ENCODE results near the gene DNAAF9. TPM values are rescaled to one million over a fixed set of nuclear protein-coding genes. Genes with fewer than 3 reads are reported as not detected.

Gene DNAAF9
- total and polyA plus RNA-seq, 4 donors: 1.4 to 4.4 (median 2.4) TPM

- H3K27ac ChIP-seq (ENCODE audit: low read depth in 1 of 2, low read length in 2 of 2): no peak overlapping the region
- no peaks in the 10 kb centered on the region for H3K9me3 ChIP-seq (ENCODE audit: control insufficient read depth in 4 of 4, low read length in 3 of 4)
- H3K4me1 ChIP-seq (ENCODE audit: control insufficient read depth in 4 of 4, insufficient read depth in 4 of 4, low read length in 3 of 4): peaks cover 0 to 13% (median 10%) of the 10 kb centered on the region in 4 donors
- TF ChIP-seq ZBTB33 (IDR thresholded peaks at IDR 0.05) (no peak), TAF1 (conservative IDR thresholded peaks at IDR 0.05) (no peak), JUND (IDR thresholded peaks at IDR 0.05) (no peak), HNF4G (IDR thresholded peaks at IDR 0.05) (no peak), FOXA1 (IDR thresholded peaks at IDR 0.05) (no peak), CTCF (IDR thresholded peaks at IDR 0.05; ENCODE audit: low read depth, low read length, missing input control) (no peak), GABPA (IDR thresholded peaks at IDR 0.05 in 1 of 2, conservative IDR thresholded peaks at IDR 0.05 in 1 of 2) (no peak), YY1 (IDR thresholded peaks at IDR 0.05) (no peak), RXRA (IDR thresholded peaks at IDR 0.05) (no peak), SP1 (IDR thresholded peaks at IDR 0.05) (no peak), REST (IDR thresholded peaks at IDR 0.05) (no peak), RAD21 (IDR thresholded peaks at IDR 0.05) (no peak)
- no peak for DNase-seq (ENCODE audit: low spot score)
- no peaks in the 10 kb centered on the region for H3K36me3 ChIP-seq (ENCODE audit: control insufficient read depth in 4 of 4, insufficient read depth in 3 of 4, low read depth in 1 of 4, low read length in 3 of 4)
- WGBS: 97% methylated on average over 2 of the region's 2 CpGs
- H3K9ac ChIP-seq (ENCODE audit: low read depth in 1 of 2, low read length in 2 of 2): no peak overlapping the region
- H3K4me3 ChIP-seq (ENCODE audit: low read depth in 1 of 3, low read length in 3 of 3): no peak overlapping the region
- no peaks in the 10 kb centered on the region for H3K27me3 ChIP-seq (ENCODE audit: control insufficient read depth in 4 of 4, insufficient read depth in 4 of 4, low read length in 3 of 4)
Observed at GRCh38 chr20:3403741-3404140, 3.7 kb downstream of the DNAAF9 start.

GRCh38 chr20:3402453-3402852 is 5.0 kb downstream of the DNAAF9 start:
- H3K9me3 ChIP-seq (ENCODE audit: control insufficient read depth in 4 of 4, low read length in 3 of 4): no peaks in the 10 kb centered on the region
- H3K4me1 ChIP-seq (ENCODE audit: control insufficient read depth in 4 of 4, insufficient read depth in 4 of 4, low read length in 3 of 4): peaks cover 0 to 8% (median 3%) of the 10 kb centered on the region in 4 donors
- TF ChIP-seq RXRA (IDR thresholded peaks at IDR 0.05) (no peak), HNF4G (IDR thresholded peaks at IDR 0.05) (no peak), FOXA2 (IDR thresholded peaks at IDR 0.05) (no peak), ZBTB33 (IDR thresholded peaks at IDR 0.05) (no peak)
- whole genome bisulfite sequencing: 96% methylated on average over 6 of the region's 6 CpGs
- no peak for DNase-seq (ENCODE audit: low spot score)
- no peak overlapping the region for H3K4me3 ChIP-seq (ENCODE audit: low read depth in 1 of 3, low read length in 3 of 3)
- H3K36me3 ChIP-seq (ENCODE audit: control insufficient read depth in 4 of 4, insufficient read depth in 3 of 4, low read depth in 1 of 4, low read length in 3 of 4): no peaks in the 10 kb centered on the region
- no peak overlapping the region for H3K27ac ChIP-seq (ENCODE audit: low read depth in 1 of 2, low read length in 2 of 2)
- no peaks in the 10 kb centered on the region for H3K27me3 ChIP-seq (ENCODE audit: control insufficient read depth in 4 of 4, insufficient read depth in 4 of 4, low read length in 3 of 4)
- H3K9ac ChIP-seq (ENCODE audit: low read depth in 1 of 2, low read length in 2 of 2): no peak overlapping the region
